SKM-1 treated with dmso at 0.1 percent for 144 hours (cell line): ENCODE measurements around the gene CARS1.

ENCODE experiments used
- DNase-seq: peaks from one replicate; lab custom pipeline; 2025; ENCODE audit not compliant: unreplicated experiment; lab: John Stamatoyannopoulos, UW

Gene CARS1

GRCh38 chr11:3041699-3042441 lies 15.4 kb downstream of the CARS1 start:
- DNase-seq = no peak

DNA sequence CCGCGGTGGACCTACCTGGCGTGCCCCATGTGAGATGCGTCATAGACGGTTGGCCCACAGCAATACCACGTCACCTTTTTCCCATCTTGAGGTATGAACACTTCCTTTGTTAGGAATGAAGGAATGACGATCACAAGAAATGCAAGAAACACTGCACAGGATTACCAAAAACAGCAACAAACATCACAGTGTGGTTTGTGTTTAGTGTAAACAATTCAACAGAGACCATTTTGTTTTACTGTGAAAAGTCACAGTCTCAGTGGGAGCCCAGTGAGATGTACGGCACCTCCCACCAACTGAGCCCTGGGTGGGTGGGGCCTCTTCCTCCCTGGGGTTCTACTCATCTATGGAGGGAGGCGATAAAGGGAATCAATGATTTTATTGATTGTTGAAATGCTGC lies 16.3 kb downstream of the CARS1 start:
- no peak for DNase-seq

DNA sequence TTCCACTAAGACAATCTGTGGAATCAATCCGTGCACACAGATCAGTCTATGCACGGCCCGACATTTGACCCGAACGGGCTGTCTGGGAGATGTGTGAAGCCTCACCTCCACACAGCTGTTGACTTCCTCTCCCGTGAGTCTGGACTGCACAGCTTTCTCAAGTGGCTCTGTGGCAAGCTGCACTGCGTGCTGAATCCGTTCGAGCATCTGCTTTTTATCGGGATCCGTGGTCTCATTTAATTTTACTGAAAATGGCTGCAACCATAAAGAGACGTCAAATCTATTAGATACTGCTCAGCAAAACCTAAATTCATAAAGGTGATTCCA lies 19.3 kb downstream of the CARS1 start:
- no peak for DNase-seq

GRCh38 chr11:3037040-3037944 lies 19.9 kb downstream of the CARS1 start:
- peak; percentile 49 for DNase-seq

GRCh38 chr11:3036419-3036818 lies 20.8 kb downstream of the CARS1 start:
- no peak for DNase-seq

- no peak for DNase-seq
Observed at GRCh38 chr11:3035333-3035732, 21.9 kb downstream of the CARS1 start.

- DNase-seq = no peak
Observed at GRCh38 chr11:3030289-3031070, 26.7 kb downstream of the CARS1 start.

- DNase-seq = no peak
Observed at GRCh38 chr11:3028813-3029212, 28.4 kb downstream of the CARS1 start.

- DNase-seq = no peak
Observed at GRCh38 chr11:3026803-3027202, 30.4 kb downstream of the CARS1 start.

- DNase-seq = no peak
Observed at GRCh38 chr11:3022982-3023381, 34.2 kb downstream of the CARS1 start.

- peak; percentile 87 for DNase-seq
Observed at GRCh38 chr11:3022300-3022967, 34.8 kb downstream of the CARS1 start.

GRCh38 chr11:3021125-3021524 lies 36.1 kb downstream of the CARS1 start:
- peak; percentile 20 for DNase-seq

DNA sequence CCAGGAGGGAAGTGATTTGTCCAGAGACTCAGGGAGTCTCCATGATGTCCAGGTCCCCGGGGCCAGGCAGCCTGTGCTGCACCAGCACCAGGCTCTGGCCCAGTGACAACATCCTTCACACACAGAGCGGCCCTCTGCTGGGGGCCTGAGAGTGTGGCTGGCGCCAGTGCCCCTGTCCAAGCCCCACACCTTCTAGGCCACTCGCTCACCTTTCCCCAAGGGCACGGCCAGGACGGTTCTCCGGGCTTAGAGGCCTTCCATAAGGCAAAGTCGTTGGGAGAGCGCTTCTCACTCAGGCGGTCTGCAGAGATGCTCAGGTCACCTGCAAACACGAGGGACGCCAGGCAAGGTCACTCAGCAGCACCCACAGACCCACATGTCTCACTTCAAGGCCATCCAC lies 37.2 kb downstream of the CARS1 start:
- no peak for DNase-seq

- no peak for DNase-seq
Observed at GRCh38 chr11:3018596-3018995, 38.6 kb downstream of the CARS1 start.

GRCh38 chr11:3016861-3017260 lies 40.4 kb downstream of the CARS1 start:
- DNase-seq = no peak

GRCh38 chr11:3015796-3016195 lies 41.4 kb downstream of the CARS1 start:
- no peak for DNase-seq

DNA sequence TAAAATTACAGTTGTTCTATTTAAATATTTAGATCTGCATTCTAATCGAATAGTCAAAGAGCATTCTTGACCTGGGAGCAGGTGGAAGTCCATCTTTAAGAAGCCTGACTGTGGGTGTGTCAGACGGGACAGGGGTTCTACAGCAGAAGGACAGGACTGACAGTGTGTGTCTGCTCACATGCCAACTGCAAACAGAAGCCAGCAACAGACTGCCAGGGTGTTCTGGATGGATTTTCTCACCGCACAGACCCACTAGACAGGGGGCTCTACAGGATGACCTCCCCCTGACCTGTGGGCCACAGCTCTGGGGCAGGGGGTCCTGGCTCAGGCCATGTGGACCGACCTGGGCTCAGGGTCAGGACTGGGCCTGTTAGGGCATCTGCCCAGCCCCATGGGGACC lies 42.3 kb downstream of the CARS1 start:
- no peak for DNase-seq

- DNase-seq = no peak
Observed at GRCh38 chr11:3014057-3014938, 42.9 kb downstream of the CARS1 start.

- DNase-seq = no peak
Observed at GRCh38 chr11:3011891-3012885, 45.0 kb downstream of the CARS1 start.
